ENCODE measurements around the gene HHAT.
"Not testable (repeated sequence)": the region's sequence is repeated elsewhere in the genome, so short reads cannot be mapped to it uniquely, and the experiment has no call there.

Gene HHAT

DNA sequence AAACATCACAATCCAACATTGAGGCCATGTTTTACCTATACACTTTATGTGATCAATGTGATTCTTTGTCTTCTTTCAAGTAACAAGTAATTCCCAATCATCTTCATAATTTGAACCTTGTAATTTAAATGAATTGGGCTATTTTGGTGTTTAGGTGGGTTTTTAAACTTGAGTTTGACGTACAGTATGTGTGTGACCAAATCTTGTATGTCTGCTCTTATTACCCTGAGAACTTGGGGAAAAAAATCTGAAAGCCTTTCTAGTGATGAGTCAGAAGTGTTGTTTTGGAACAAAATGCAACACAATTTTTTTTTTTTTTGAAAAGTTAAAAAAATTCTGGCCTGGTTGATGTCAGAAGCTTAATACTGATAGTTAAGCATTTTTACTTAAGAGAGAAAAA lies 68.5 kb downstream of the HHAT start:
- DNase-seq (ENCODE audit: low read depth) = no peak

DNA sequence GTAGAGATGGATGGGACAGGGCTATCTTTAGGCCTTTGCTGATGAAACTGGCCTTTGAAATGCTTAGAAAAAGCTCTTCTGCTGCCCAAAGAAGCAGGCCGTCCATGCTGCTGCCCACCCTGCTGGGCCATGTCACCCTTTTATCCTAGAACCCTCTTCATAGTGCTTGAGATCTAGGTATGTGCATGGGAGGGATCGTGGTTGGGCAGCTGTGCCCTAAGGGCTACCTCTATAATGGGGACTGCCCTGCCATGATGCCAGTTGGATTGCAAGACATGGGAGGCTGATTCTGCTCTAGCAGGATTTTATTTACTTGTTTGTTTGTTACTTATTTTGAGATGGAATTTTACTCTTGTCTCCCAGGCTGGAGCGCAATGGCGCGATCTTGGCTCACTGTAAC lies 69.0 kb downstream of the HHAT start:
- no peak for DNase-seq (ENCODE audit: low read depth)

DNA sequence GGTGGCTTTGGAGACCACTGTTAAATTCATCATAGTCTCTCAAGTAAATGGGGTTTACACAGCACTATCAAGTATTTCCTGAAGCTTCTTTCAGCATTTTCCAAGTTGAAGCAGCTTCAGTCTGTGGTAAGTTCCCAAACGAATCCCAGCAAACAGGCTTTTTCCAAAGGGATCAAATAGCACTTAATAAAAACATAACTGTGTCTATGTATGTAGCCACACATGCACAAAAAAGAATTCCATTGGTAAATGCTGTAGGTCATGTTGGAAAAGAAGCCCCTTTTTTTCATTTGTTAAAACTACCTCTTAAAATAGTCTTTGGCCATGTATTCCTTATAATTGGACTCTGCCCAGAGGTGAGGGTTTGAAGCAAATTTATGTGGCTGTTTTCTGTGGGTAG lies 69.8 kb downstream of the HHAT start:
- no peak for DNase-seq (ENCODE audit: low read depth)

DNA sequence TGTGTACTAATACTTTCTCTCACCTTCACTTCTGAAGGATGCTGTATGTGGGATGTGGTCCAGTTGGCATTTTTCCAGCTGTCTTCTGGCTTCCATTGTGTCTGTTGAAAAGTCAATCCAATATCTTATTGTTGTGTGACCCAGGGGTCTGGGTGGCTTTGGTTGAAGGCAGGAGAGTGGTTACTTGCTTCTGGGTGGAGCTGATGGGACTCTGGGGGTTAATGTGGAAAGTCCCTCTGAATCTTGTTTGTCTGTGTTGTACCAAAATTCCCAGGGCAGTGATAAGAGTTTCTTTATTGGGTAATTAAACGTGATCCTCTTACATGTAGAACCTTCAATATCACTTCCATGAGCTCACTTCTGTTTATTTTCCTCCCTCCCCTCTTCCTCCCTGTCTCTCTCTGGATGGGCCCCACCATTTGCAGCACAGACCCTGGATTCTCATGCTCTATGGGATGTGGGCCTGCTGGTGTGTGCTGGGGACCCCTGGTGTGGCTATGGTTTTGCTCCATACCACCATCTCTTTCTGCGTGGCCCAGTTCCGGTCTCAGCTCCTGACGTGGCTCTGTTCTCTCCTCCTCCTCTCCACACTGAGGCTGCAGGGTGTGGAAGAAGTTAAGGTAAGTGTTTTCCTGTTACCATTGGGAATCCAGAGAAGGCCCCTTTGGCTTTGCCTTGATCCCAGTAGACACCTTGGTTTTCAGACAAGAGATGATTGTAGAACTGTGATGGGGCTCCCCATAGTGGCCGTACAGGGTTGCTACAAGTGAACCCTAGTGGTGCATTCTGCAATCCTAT lies 71.5 kb downstream of the HHAT start:
- no peak for DNase-seq (ENCODE audit: low read depth)

DNA sequence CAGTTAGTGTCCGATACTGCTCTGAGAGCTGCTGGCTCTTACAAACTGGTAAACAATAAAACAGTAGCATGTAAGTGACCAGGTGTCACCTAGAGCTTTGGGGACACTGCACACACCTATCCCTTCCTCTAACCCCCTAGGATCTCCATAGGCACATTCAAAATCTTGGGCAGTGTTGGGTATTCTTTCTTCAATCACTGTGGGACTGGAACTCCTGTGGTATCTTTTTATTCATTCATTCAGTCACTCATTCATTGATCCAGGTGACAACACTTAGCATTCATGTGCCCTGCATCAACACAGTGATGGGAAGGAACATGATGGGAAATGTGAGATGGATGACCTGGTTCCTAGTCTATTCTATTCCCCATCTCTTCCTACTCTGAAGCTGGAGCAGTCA lies 73.9 kb downstream of the HHAT start:
- no peak for DNase-seq (ENCODE audit: low read depth)

DNA sequence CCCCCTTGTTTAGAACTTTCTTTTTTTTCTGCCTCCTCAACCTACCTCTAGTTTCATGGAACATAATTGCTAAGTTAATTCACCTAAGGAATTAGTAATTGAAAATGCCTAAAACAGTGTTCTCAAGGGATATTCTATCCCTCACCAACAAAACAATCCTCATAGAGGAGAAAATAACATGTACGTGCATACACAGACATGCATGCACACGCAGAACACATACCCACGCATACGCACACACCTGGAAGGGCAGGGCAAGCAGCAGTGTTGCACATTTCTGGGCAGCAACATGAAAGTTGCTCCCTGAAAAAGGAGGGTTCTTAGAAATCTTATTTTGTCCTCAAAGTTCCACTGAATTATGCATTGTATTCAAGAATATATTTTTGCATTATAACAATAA lies 76.6 kb downstream of the HHAT start:
- no peak for DNase-seq (ENCODE audit: low read depth)

DNA sequence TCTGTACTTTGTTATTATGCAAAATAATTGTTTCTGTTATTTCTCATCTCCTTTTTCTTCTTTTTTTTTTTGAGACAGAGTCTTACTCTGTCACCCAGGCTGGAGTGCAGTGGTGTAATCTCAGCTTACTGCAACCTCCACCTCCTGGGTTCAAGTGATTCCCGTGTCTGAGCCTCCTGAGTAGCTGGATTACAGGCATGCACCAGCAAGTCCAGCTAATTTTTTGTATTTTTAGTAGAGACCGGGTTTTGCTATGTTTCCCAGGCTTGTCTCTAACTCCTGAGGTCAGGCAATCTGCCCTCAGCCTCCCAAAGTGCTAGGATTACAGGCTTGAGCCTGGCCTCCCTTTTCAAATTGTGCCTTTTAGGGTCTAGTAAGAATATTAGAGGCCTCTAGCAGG lies 77.6 kb downstream of the HHAT start:
- not testable (repeated sequence) for DNase-seq (ENCODE audit: low read depth)

DNA sequence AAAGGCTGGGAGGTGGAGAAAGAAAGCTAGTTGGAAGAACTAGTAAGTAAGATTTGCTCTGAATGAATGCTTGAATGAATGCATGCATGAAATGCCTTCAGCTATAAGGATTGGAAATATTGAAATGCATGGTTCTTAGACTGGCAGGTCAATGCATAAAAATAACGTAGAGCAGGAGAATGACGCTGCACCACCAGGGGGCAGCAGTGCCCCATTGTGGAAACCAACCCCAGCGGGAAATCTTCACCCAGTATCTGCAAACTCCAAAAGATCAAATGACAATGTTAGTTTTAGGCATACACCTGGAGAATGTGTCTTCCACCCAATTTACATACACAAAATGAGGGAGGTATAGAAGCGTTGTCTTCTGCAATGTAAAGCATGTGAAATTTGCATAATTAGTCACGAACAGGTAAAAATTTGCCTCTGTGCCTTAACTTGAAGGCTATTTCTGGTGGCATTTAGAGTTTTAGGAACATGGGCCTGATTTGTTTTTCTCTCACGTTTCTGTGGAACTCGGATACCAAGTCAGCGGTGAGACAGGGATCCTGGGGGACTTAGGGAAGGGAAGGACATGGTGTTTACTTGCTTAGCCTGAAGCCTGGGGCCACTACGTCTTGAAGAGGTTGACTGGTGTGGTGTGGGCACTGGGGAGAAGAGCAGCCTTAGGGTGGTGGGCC lies 78.6 kb downstream of the HHAT start:
- peak; percentile 49 for DNase-seq (ENCODE audit: low read depth)

DNA sequence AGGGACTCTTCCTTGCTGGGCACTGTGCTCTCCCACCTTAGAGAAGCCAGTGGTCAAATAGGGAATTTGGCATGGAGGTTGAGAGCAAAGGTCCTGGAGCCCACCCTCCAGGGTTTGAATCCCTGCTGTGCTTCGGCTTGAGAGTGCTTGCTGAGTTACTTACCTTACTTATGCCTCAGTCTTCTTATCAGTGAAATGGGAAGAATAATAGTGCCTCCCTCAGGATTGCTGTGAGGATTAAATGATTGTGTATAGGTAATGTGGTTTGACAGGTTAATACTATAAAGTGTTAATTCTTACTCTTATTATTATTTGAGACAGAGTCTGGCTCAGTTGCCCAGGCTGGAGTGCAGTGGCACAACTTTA lies 79.2 kb downstream of the HHAT start:
- DNase-seq (ENCODE audit: low read depth) = no peak

DNA sequence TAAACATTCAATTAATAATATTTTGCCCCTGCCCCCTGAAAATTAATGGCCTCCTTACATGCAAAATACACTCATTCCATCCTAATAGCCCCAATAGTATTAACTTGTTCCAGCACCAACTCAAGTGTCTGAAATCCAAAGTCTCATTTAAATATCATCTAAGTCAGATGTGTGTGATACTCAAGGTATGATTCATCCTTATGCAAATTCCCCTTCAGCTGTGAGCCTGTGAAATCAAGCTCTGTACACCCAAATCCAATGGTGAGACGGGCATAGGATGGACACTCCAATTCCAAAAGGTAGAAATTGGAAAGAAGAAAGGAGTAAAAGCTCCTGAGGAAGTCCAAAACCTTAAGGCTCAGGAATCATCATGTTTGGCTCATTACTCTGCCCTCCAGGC lies 83.5 kb downstream of the HHAT start:
- DNase-seq (ENCODE audit: low read depth) = no peak

DNA sequence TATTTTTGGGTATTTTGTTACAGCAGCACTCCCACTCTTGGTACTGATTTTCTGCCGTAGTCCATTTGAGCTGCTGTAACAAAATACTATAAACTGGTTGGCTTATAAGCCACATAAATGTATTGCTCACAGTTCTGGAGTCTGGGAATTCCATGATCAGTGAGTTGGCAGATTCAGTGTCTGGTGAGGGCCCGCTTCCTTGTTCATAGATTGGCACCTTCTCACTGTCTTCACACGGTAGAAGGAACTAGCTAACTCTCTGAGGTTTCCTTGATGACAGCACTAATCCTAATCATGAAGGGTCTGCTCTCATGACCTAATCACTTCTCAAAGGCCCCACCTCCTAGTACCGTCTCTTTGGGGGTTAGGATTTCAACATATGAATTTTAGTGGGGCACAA lies 85.2 kb downstream of the HHAT start:
- DNase-seq (ENCODE audit: low read depth) = no peak

DNA sequence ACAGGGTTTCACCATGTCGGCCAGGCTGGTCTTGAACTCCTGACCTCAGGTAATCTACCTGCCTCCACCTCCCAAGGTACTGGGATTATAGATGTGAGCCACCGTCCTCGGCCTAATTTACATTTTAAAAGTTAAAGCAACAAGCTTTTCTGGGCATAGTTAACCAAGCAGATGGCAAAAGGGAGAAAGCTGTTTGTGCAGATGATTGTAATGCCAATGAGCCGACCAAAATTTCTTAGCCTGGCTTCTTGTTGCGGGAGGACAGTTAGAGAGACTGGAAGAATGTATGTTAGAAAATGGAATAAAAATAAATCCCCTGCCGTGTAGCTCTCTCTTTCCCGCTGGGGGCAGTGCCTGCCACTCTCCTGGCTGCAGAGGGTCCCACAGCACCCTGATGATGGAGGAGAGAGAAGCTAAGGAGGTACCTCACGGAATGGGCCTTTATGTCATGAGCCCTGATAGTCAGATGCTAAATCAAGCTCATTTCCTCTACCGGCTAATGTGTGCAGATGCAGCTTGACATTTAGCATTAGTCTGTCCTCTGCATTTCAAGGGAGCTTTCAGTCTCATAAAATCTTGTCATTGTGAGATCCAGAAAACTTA lies 87.2 kb downstream of the HHAT start:
- no peak for DNase-seq (ENCODE audit: low read depth)

DNA sequence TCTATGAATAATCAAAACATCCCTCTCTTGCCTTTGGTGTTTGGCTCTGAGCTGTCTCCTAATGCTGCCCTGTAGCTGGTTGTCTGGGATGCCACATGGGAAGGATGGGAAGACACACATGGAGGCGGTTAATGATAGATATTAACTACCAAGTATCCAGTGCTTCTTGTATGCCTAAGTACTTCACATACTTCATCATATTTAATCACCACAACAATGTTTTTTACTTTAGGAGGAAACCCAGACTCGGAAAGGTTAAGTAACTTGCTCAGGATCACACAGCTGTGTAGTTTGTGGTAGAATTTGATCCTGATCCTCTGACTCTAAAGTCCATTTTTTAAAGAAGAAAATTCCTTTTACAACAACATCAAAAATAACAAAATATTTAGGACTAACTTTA lies 88.0 kb downstream of the HHAT start:
- DNase-seq (ENCODE audit: low read depth) = no peak

DNA sequence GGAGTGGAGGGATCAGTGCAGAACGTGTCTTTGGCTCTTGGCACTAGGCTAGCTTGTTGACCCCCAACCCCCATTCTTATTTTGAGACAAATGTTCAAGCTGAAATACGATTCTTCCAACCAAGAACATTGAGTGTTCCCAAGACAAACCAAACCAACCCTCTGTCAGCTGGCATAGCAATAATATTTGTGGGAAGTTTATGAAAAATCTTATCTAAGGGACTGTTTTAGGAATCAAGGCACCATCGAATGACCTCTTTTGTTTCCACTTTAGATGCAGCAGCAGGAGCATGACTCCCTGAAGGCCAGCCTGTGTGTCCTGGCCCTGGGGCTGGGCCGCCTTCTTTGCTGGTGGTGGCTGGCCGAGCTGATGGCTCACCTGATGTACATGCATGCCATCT lies 89.2 kb downstream of the HHAT start:
- DNase-seq (ENCODE audit: low read depth) = no peak

DNA sequence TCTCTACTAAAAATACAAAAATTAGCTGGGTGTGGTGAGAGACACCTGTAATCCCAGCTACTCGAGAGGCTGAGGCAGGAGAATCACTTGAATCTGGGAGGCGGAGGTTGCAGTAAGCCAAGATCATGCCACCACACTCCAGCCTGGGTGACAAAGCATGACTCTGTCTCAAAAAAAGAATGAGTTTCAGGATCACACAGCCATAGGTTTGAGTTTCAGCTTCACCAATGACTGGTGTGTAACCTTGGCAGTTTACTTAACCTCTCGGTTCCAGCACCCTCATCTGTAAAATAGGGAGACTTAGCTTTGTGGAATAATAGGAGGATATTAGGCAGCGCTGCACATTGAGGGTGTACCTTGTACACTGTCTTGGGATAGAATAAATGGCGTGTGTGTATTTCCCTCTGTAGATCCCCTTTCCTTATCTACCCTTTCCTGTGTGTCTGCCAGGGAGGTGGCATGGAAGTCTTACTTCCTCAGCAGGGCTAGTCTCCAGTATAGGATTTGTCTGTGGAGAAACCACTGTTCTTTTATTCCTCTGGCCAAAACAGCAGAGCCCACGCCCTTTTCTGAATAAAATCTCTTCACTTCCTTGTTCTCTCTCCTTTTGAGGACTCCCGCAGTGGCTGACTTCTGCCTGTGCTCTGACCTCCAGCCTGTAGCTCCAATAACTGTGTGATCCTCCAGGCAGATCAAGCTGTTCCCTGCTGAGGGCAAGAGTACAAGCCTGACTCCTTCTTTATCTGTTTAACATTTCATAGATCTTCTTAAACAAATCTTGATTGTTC lies 90.4 kb downstream of the HHAT start:
- DNase-seq (ENCODE audit: low read depth) = no peak

DNA sequence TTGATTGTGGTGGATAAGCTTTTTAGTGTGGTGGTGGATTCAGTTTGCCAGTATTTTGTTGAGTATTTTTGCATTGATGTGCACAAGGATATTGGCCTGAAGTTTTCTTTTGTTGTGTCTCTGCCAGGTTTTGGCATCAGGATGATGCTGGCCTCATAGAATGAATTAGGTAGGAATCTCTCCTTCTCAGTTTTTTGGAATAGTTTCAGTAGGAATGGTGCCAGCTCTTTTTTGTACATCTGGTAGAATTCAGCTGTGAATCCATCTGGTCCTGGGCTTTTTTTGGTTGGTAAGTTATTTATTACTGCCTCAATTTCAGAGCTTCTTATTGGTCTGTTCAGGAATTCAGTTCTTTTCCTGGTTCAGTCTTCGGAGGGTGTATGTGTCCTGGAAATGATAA lies 98.0 kb downstream of the HHAT start:
- not testable (repeated sequence) for DNase-seq (ENCODE audit: low read depth)

DNA sequence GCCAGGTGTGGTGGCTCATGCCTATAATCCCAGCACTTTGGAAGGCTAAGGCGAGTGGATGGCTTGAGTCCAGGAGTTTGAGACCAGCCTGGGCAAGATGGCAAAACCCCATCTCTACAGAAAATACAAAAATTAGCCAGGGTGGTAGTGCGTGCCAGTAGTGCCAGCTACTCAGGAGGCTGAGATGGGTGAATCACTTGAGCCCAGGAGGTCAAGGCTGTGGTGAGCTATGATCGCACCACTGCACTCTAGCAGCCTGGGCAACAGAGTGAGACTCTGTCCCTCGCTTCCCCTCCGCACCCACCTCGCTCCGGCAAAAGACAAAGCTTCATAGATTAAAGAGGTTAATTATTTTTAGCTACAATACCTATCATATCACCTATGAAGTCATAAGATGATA lies 100.0 kb downstream of the HHAT start:
- no peak for DNase-seq (ENCODE audit: low read depth)

DNA sequence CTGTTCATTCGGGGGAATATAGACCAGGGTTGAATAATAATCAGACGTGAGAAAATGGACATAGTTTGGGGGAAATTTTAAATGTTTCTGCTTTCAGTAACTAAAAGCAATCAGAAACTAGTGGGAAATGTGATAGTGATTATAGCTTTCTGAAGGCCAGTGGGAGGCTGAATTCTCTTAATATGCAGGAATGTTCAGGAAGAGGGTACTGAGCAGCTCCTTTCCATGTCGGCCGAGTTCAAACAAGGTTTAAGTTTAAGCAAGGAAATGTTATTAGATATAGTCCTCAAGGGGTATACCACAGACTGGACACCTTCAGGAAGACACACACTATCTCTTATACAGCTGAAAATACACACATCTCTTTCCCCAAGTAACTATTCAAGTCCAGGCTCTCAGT lies 105.5 kb downstream of the HHAT start:
- DNase-seq (ENCODE audit: low read depth) = no peak

DNA sequence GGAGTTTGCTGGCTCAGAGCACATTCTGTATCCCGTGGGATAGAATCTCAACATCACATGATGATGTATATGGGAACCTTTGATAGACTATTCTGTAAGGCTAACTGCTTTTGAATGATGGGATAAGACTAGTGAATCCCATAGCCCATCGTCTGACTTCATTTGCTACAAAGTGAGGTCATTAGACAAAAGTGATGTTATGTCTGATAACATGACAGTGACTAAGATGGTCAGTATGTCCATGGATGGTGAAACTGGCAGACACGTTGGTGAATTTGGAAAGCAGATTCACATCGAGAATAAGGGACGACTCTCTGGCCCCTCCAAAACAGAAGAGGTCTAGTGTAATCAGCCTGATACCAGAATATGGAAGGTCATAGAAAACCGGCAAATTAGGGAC lies 108.4 kb downstream of the HHAT start:
- no peak for DNase-seq (ENCODE audit: low read depth)

DNA sequence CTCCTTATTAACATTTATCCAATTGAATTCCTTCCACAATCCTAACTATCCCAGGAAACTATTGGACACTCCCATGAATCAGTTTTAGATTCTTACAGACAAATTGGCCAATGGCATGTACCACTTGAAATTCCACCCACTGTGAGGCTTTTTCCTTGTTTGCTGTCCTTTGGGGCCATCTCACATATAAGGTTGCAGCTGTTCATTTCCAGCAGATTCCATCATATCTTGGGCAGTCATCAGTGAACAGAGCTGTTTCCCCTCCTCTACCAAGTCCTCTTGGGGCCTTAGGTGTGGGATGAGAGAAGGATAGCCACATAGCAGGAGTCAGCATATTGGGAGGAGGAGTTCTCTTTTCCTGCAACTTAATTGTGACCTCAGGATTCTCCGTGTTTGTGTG lies 109.1 kb downstream of the HHAT start:
- no peak for DNase-seq (ENCODE audit: low read depth)

DNA sequence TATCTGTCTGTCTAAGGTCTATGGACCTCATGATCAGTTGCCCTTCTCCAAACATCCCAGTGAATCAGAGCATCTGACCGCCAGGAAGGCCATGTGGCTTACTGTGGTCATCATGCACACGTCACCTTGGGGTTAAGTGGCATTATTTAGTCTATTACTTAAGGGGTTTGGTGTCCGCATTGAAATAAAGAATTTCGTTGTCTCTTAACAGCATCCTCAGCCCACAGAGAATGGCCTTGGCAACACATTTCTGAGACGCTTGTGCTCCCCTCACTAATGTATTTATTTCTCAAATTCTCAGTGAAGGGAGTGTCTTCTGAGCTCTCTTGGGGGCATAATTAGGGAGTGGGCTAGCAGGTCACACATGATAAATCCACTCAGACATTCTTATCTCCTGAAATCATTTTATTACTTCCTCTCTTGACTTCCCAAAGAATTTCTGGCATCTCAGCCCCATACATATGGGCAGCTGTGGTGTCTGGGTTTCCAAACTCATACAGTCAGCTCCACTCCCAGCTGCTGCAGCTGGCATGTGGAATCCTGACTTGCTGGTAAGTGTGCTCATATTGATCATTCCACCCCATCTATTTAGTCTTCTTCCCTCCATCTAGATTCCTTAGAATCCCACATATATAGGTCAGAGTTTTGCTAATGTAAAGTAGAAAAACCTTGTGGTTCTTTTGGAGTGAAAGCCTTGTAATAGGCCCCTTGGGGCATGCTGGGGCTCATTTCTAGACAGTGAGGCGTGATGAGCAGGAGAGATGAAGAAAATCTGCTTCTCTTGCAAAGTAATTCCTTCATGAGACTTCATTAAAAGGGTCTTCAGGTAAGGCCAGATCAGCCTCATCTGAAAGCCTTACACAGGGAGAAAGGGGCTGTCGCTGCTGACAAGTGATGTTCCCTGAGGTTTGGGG lies 110.5 kb downstream of the HHAT start:
- no peak for DNase-seq (ENCODE audit: low read depth)

DNA sequence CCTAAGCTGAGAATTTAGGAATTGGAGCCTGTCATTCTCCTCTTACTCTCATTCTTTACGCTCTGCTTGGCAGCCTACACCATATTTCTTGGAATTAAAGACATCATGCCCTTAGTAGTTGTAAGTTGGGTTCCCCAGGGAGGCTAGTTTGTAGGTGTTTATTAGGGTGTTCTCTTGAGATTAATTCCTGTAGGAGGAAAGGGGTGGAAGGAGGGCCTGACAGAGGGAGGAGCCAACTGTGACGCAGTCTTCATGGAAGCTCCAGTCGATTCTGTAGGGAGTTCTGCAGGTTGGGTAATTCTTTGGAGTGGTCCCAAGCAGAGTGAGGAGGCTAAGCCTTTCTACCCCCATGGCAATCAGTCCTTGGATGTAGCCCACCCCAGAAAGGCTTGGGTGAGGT lies 111.4 kb downstream of the HHAT start:
- DNase-seq (ENCODE audit: low read depth) = no peak
